GM12878 (cell line): ENCODE results near the gene MYOD1. TPM values are rescaled to one million over a fixed set of nuclear protein-coding genes. Genes with fewer than 3 reads are reported as not detected.

ENCODE experiments used
- ATAC-seq: fragments of 200-7000 bp; cut with Tn5 transposase; 3 replicates; pipeline ENCODE4 v1.9.1; 2020; ENCODE audit warnings: mild to moderate bottlenecking, moderate library complexity
- BruUV-seq: library from RNA; stranded (reverse); fragments of 400-500 nt; replicated peaks from 2 replicates; lab custom pipeline; 2021; lab: Mats Ljungman, UMichigan
- CTCF ChIA-PET: fragments of 300-600 bp; sonication (Branson Sonifier 250); formaldehyde crosslinking; extraction: SDS; loops from one replicate; lab custom pipeline; 2021; ENCODE audit warnings: inconsistent platforms; lab: Yijun Ruan, JAX
- POLR2A ChIA-PET: fragments of 350-600 bp; formaldehyde crosslinking; extraction: SDS; loops from one replicate; lab custom pipeline; 2021; ENCODE audit warnings: inconsistent platforms; lab: Charles Lee
- RAD21 ChIA-PET: fragments of 300-600 bp; sonication (Branson Sonifier 250); formaldehyde crosslinking; loops from one replicate; lab custom pipeline; 2023; ENCODE audit warnings: antibody characterized with exemption; ENCODE audit not compliant: unreplicated experiment; lab: Charles Lee
- SMC1A ChIA-PET: fragments of 300-600 bp; sonication (Branson Sonifier 250); formaldehyde crosslinking; loops from one replicate; lab custom pipeline; 2023; ENCODE audit not compliant: unreplicated experiment, uncharacterized antibody; lab: Charles Lee
- DNase-seq: peaks from one replicate; pipeline ENCODE4 v3.0.0-alpha.2; 2011; ENCODE audit warnings: low read depth, low spot score
- FAIRE-seq: peaks from 3 replicates; lab custom pipeline; 2011; peaks lifted over from hg19 to GRCh38; lab: Jason Lieb, UNC
- H2AFZ ChIP-seq: 2 replicates; pipeline ENCODE4 v1.6.0; 2011; ENCODE audit warnings: low read depth, low read length, control low read depth; ENCODE audit not compliant: control insufficient read depth
- H3K27ac ChIP-seq: 2 replicates; pipeline ENCODE4 v1.5.1; 2011; ENCODE audit warnings: control low read depth; ENCODE audit not compliant: control insufficient read depth, insufficient read depth
- H3K27me3 ChIP-seq, 2 experiments: replicated peaks in 1 of 2; 2 replicates each; pipeline versions ENCODE4 v1.6.0 to v1.6.1; 2011; ENCODE audit warnings: low read length in 1 of 2; ENCODE audit not compliant: control insufficient read depth in 2 of 2, insufficient read depth in 2 of 2
- H3K36me3 ChIP-seq, 2 experiments: 2 replicates each; pipeline ENCODE4 v1.5.1; 2011; ENCODE audit warnings: low read length in 1 of 2; ENCODE audit not compliant: control insufficient read depth in 2 of 2, insufficient read depth in 2 of 2
- H3K4me1 ChIP-seq: 2 replicates; pipeline ENCODE4 v1.6.1; 2011; ENCODE audit warnings: mild to moderate bottlenecking, low read length, moderate library complexity, mixed read lengths; ENCODE audit not compliant: control insufficient read depth, insufficient read depth
- H3K4me2 ChIP-seq: 2 replicates; pipeline ENCODE4 v1.6.0; 2011; ENCODE audit warnings: control low read depth; ENCODE audit not compliant: control insufficient read depth, insufficient read depth
- H3K4me3 ChIP-seq: fragments of 200-600 bp; sonication (generic); 2 replicates; pipeline ENCODE4 v1.5.1; 2016
- H3K79me2 ChIP-seq: 2 replicates; pipeline ENCODE4 v1.6.0; 2011; ENCODE audit warnings: low read length; ENCODE audit not compliant: control insufficient read depth, insufficient read depth
- H3K9ac ChIP-seq: 2 replicates; pipeline ENCODE4 v1.8.0; 2011; ENCODE audit warnings: low read length, control low read depth, mixed read lengths; ENCODE audit not compliant: control insufficient read depth, insufficient read depth
- H3K9me3 ChIP-seq: replicated peaks from 3 replicates; pipeline ENCODE4 v1.5.1; 2011; ENCODE audit warnings: mild to moderate bottlenecking, low read length; ENCODE audit not compliant: control insufficient read depth, insufficient read depth
- H4K20me1 ChIP-seq: 2 replicates; pipeline ENCODE4 v1.6.0; 2011; ENCODE audit not compliant: control insufficient read depth, insufficient read depth
- BCL11A ChIP-seq: IDR thresholded peaks from 2 replicates; pipeline ENCODE4 v1.6.1; 2011; ENCODE audit warnings: low read depth, low read length
- DPF2 ChIP-seq: fragments of 450-650 bp; IDR thresholded peaks from 2 replicates; pipeline ENCODE4 v1.6.1; 2017; ENCODE audit warnings: mild to moderate bottlenecking
- EGR1 ChIP-seq, 2 experiments: IDR thresholded peaks; 1 replicate in 1 of 2; 2 replicates in 1 of 2; pipeline ENCODE4 v1.6.1; 2011 to 2012; ENCODE audit warnings: low read depth in 2 of 2, low read length in 2 of 2, borderline replicate concordance in 1 of 2, mild to moderate bottlenecking in 1 of 2, moderate library complexity in 1 of 2
- FOXM1 ChIP-seq: IDR thresholded peaks from 2 replicates; pipeline ENCODE4 v1.6.1; 2012; ENCODE audit warnings: low read depth, mild to moderate bottlenecking, inconsistent platforms, low read length, moderate library complexity
- KDM1A ChIP-seq: fragments of 200-600 bp; sonication (generic); IDR thresholded peaks from 2 replicates; pipeline ENCODE4 v1.6.1; 2016; ENCODE audit warnings: borderline replicate concordance
- MTA2 ChIP-seq: fragments of 450-650 bp; IDR thresholded peaks from 2 replicates; pipeline ENCODE4 v1.6.1; 2016; ENCODE audit warnings: low read depth, mild to moderate bottlenecking, moderate library complexity
- NFIC ChIP-seq: IDR thresholded peaks from 2 replicates; pipeline ENCODE4 v1.6.1; 2012; ENCODE audit warnings: low read depth, mild to moderate bottlenecking, inconsistent platforms, low read length, moderate library complexity
- NR2F1 ChIP-seq: fragments of 450-650 bp; conservative IDR thresholded peaks from 2 replicates; pipeline ENCODE4 v1.6.1; 2017; ENCODE audit warnings: mild to moderate bottlenecking
- POLR2AphosphoS5 ChIP-seq: IDR thresholded peaks from 2 replicates; pipeline ENCODE4 v1.6.1; 2011; ENCODE audit warnings: mild to moderate bottlenecking, low read length, inconsistent platforms
- RB1 ChIP-seq: fragments of 450-650 bp; formaldehyde crosslinking; IDR thresholded peaks from 2 replicates; pipeline ENCODE4 v1.6.1; 2017; ENCODE audit warnings: mild to moderate bottlenecking, borderline replicate concordance
- RCOR1 ChIP-seq: conservative IDR thresholded peaks from 2 replicates; pipeline ENCODE4 v1.6.1; 2012; ENCODE audit warnings: low read depth, low read length, improper control_type of control experiment
- SREBF1 ChIP-seq: IDR thresholded peaks from 2 replicates; pipeline ENCODE4 v1.6.1; 2012; ENCODE audit warnings: mild to moderate bottlenecking, low read length
- STAT3 ChIP-seq: IDR thresholded peaks from 2 replicates; pipeline ENCODE4 v1.6.1; 2011; ENCODE audit warnings: low read depth, low read length, improper control_type of control experiment
- SUPT20H ChIP-seq: IDR thresholded peaks from 2 replicates; pipeline ENCODE4 v1.6.1; 2011; ENCODE audit warnings: low read depth, mild to moderate bottlenecking, low read length, moderate library complexity, borderline replicate concordance; ENCODE audit not compliant: control insufficient read depth
- in situ Hi-C: fragments of 300-500 bp; cut with MboI; formaldehyde crosslinking; loops from 9 replicates; pipeline ENCODE4 v1.14.3; 2018; ENCODE audit warnings: mixed read lengths
- intact Hi-C: fragments of 100-400 bp; cut with micrococcal nuclease; formaldehyde crosslinking; loops from one replicate; pipeline ENCODE4 v1.14.2; 2022; ENCODE audit not compliant: unreplicated experiment
- polyA plus RNA-seq, 11 experiments: library from polyadenylated mRNA; depleted of rRNA in 4 of 11; unstranded in 6 of 11; stranded (reverse) in 5 of 11; fragments of >200 nt; fragmentation: Nextera tagmentation in 4 of 11; fragmentation: Illumina TruSeq in 1 of 11; extraction: Ambion mirVana in 4 of 11; extraction: Trizol in 1 of 11; gene quantifications; 1 replicate in 1 of 11; 2 replicates in 10 of 11; pipeline versions ENCODE4 v1.2.1 to v1.2.3, GENCODE V29; 2011 to 2016; ENCODE audit warnings: inconsistent platforms in 2 of 11, missing spikeins in 2 of 11, low read depth in 1 of 11
- total RNA-seq, 4 experiments: library from RNA; depleted of rRNA in 3 of 4; stranded (reverse); fragments of >200 nt in 3 of 4; fragmentation: Illumina TruSeq in 1 of 4; extraction: Trizol in 1 of 4; gene quantifications; 2 replicates each; pipeline versions ENCODE4 v1.2.1 to v1.2.3, GENCODE V29; 2013 to 2021
- TF ChIP-seq, protein P1 (sequence below): IDR thresholded peaks from 2 replicates; pipeline ENCODE4 v1.6.1; 2011; ENCODE audit warnings: borderline replicate concordance, low read depth, mild to moderate bottlenecking, moderate library complexity, low read length; ENCODE audit not compliant: insufficient read depth, poor library complexity, severe bottlenecking

MYOD1 gene
- total and polyA plus RNA-seq, 10 of the 15 experiments (the other 5 are each of a cell fraction or from before 2014, with no cell fraction given): not detected

DNA sequence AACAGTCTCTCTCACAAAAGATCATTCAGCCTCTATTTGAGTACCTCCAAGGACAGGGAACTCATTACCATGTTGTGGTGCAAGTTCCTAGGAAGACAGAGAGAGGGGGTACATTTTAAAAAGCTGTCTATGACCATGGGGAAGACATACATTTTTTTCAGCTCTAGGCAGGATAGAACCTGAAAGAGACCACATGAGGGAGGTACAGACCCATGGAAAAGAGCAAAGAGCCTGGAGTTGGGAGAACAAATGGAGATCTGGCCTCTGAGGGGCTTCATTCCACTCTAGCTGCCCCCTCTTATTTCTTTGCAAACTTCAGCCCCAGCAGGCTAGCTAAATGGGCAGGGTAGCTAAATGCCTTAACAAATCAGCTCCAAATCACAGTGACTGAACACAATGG is 51.5 kb downstream of the MYOD1 start:
- ChIA-PET RAD21 (no interaction called here), POLR2A (no interaction called here), SMC1A (interaction anchor here (1.7 kb wide), 1 partner anchor 12 kb away, joined by 4 read pairs; no protein-coding TSS in a partner anchor), CTCF (interaction anchor here (0.6 to 2.8 kb wide), 2 partner anchors 13 to 40 kb away, joined by 3 to 10 read pairs; no protein-coding TSS in a partner anchor)
- H4K20me1 ChIP-seq: no peaks in the 10 kb centered on the region
- H3K9me3 ChIP-seq: no peaks in the 10 kb centered on the region
- intact Hi-C loops (no loop called here), in situ Hi-C loops (no loop called here)
- no peaks in the 10 kb centered on the region for H3K79me2 ChIP-seq
- no peak for ATAC-seq
- no peak for DNase-seq
- BruUV-seq: no TSS peak
- H3K4me2 ChIP-seq: no peak overlapping the region
- H3K36me3 ChIP-seq: no peaks in the 10 kb centered on the region
- no peak overlapping the region for H3K9ac ChIP-seq
- no peaks in the 10 kb centered on the region for H3K4me1 ChIP-seq
- no peak overlapping the region for H3K4me3 ChIP-seq
- H3K27ac ChIP-seq: no peak overlapping the region
- no peak for TF ChIP-seq POLR2AphosphoS5
- no peak for TF ChIP-seq SREBF1
- no peak for TF ChIP-seq NFIC
- no peak for TF ChIP-seq BCL11A
- TF ChIP-seq STAT3: no peak
- TF ChIP-seq RCOR1: no peak
- TF ChIP-seq, protein P1, sequence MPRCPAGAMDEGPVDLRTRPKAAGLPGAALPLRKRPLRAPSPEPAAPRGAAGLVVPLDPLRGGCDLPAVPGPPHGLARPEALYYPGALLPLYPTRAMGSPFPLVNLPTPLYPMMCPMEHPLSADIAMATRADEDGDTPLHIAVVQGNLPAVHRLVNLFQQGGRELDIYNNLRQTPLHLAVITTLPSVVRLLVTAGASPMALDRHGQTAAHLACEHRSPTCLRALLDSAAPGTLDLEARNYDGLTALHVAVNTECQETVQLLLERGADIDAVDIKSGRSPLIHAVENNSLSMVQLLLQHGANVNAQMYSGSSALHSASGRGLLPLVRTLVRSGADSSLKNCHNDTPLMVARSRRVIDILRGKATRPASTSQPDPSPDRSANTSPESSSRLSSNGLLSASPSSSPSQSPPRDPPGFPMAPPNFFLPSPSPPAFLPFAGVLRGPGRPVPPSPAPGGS: no peak
- TF ChIP-seq MTA2: no peak
- TF ChIP-seq FOXM1: no peak
- no peak for TF ChIP-seq DPF2
- no peak for TF ChIP-seq RB1
- no peak for TF ChIP-seq KDM1A
- no peak for TF ChIP-seq SUPT20H
- TF ChIP-seq NR2F1: no peak
- no peak for TF ChIP-seq EGR1 (IDR thresholded peaks at IDR 0.05; ENCODE audit: borderline replicate concordance in 1 of 2, low read depth in 2 of 2, low read length in 2 of 2)
- no peak overlapping the region for H2AFZ ChIP-seq
- FAIRE-seq: no peak
- no peaks in the 10 kb centered on the region for H3K27me3 ChIP-seq
